HG03469 (cell line): Measurements from ENCODE around the gene PSORS1C1.

Experiments used
- ATAC-seq: cut with Tn5 transposase; IDR thresholded peaks from one replicate; pipeline ENCODE4 v1.9.1; 2021; ENCODE audit warnings: mild to moderate bottlenecking, moderate library complexity, moderate number of reproducible peaks; ENCODE audit not compliant: unreplicated experiment

The PSORS1C1 gene

GRCh38 chr6:31125586-31126363 is 11.2 kb downstream of the PSORS1C1 start:
- ATAC-seq, result no peak

- ATAC-seq, result no peak
These were observed 12.0 kb downstream of the PSORS1C1 start for GRCh38 chr6:31126396-31127175.

DNA sequence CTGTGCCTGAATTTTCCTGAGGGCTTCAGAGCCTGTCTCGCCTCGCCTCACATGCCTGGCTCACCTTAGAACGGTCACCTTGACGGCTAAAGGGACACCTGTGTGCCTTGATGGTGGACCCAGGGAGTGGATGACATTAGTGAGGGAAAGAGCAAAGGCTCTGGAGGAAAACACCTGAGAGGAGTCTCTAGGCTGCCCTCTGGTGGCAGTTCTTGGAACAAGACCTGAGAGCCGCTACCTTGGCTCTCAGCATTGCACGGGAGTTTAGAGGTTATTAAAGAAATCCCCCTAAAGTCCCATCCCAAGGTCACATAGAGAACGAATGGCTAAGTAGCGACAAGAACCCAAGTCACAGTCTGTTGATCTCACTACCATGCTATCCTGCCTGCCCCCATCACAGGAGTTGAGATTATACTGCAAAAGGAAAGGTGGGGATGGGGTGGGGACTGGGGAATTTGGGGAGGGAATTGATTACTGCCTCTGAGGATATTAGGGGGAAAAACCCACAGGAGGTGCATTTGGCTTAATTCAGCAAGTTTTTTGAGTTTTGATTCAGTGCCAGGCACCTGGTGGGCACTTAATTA is 13.6 kb downstream of the PSORS1C1 start:
- ATAC-seq, result no peak

GRCh38 chr6:31129130-31129529 is 14.5 kb downstream of the PSORS1C1 start:
- ATAC-seq, result no peak

DNA sequence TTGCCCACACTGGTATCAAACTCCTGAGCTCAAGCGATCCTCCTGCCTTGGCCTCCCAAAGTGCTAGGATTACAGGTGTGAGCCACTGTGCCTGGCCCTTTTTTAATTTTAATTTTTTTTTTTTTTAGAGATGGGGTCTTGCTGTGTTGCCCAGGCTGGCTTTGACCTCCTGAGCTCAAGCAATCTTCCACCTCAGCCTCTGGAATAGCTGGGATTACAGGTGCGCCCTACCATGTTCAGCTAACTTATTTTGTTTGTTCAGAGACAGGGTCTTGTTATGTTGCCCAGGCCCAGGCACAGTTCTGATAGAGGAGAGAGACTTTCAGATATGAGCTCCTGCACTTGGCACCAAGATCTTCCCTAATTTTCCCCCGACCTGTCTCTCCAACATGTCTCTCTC is 16.2 kb downstream of the PSORS1C1 start:
- ATAC-seq, result no peak

DNA sequence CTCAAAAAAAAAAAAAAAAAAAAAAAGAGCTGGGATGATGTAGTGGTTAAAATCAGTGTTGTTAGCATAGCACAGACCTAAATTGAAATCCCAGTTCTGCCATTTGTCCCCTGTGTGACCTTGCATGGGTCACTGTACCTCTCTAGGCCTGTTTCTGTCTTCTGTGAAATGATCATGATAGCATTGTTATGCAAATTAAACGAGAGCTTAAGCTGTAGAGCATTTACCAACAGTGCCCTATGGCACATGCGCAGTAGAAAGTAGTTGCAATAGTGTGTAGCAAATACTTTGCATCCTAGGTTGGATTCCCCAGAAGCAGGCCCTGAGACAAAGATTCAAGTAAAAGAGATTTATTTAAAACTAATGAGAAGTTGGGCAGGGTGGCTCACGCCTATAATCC is 17.0 kb downstream of the PSORS1C1 start:
- no peak for ATAC-seq

- ATAC-seq, result no peak
These were observed 18.2 kb downstream of the PSORS1C1 start for GRCh38 chr6:31132806-31133205.

GRCh38 chr6:31135710-31136109 is 21.1 kb downstream of the PSORS1C1 start:
- no peak for ATAC-seq

GRCh38 chr6:31138982-31139381 is 24.4 kb downstream of the PSORS1C1 start, which contains the start of gene PSORS1C2:
Gene PSORS1C2, minus strand, starts transcription at chr6:31139066. Its CDS starts 40 bp downstream, at chr6:31139026.
- ATAC-seq, result no peak

- no peak for ATAC-seq
These were observed 25.0 kb downstream of the PSORS1C1 start for GRCh38 chr6:31139599-31139998.

DNA sequence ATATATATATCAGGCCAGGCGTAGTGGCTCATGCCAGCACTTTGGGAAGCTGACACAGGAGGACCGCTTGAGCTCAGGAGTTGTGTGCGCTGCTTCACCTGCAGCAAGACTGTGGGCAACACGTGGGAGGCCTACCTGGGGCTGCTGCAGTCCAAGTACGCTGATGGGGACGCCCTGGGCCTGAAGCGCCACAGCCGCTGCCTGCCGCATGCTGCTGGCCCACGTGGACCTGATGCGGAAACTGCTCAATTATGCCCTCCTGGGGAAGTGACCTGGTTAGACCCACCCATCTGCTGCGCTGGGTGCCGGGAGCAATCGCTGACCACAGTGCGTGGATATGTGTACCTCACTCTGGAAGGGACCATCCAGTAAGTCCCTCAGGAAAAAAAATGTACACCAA is 26.0 kb downstream of the PSORS1C1 start:
- no peak for ATAC-seq

- no peak for ATAC-seq
These were observed 27.8 kb downstream of the PSORS1C1 start for GRCh38 chr6:31142361-31142761.

DNA sequence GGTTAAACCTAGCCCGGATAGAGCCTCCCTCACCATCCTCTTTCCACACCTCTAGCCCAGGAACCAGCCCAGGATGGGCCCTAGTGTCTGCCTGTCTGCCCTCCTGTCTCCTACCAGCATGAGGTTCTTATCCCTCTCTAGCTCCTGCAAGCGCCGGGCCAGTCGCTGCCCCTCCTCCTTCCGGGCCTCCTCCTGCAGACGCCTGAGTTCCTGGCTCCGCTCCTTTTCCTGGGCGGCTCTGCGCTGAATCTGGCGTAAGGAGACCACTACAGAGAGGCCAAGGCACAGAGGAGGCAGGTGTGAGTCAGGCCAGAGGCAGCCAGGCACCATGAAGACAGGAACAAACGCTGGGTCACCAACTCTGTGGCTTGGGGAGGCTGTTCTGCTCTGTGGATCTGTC is 28.5 kb downstream of the PSORS1C1 start:
- no peak for ATAC-seq

- no peak for ATAC-seq
These were observed 29.8 kb downstream of the PSORS1C1 start for GRCh38 chr6:31144296-31144969.

DNA sequence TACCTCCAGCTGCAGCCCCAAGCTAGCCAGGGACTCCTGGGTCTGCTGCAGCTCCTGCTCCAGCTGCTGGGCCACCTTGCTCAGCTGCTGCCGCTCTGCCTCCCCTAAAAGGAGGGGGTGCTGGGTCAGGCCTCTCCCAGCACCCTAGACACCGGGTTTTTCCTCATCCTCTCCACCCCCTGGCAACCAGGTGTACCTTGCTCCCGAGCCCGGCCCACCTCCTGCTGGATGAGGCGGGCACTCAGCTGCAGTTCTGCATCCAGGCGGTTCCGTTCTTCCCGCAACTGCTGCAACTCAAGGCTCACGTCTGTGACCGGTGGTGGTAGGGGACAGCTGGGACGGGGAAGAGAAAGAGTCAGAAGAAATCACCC is 30.4 kb downstream of the PSORS1C1 start:
- no peak for ATAC-seq

DNA sequence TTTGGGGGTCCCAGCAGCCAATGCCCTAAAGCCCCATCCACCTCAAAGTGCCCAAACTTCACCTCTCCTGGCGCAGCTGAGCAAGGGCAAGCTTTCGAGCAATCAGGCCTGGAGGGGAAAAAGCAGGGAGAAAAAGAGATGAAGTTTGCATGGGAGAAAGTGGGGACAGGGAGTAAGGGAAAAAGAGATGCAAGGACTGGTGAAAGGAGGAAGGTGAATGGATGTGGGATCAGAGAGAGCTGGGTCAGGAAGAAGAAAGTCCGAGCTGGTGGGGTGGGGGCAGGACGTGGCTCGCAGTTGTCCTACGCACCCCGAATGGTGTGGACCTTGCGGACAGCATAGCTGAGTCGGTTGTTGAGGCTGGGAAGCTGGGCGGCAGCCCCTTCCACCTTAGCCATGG is 30.8 kb downstream of the PSORS1C1 start:
- ATAC-seq, result no peak

DNA sequence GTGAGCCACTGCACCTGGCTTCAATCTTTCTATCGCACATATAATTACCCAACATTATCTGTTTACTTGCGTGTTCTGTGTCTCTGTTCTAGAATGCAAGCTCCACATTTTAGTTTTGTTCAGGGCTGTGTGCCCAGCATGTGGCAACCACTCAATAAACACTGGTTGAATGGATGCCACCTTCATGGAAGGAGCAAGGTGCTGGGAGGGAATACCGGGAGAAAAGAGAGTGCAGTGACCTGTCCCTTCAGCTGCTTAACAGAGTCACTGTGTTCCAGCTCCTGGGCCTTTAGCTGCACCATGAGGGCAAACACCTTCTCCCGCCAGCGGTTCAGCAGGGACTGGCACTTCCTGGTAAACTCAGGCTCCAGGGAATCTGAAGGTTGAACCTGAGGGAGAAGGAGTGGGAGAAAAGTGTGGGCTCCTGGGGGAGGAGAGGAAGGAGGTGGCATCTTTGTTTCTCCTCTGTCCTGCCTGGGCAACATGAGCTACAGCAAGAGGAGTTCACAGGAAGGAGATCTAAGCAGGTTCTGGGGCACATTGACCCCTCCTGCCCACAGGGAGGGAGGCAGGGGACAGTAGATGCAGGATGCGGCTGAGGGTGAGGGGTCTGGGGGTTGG is 35.3 kb downstream of the PSORS1C1 start:
- ATAC-seq, result no peak

DNA sequence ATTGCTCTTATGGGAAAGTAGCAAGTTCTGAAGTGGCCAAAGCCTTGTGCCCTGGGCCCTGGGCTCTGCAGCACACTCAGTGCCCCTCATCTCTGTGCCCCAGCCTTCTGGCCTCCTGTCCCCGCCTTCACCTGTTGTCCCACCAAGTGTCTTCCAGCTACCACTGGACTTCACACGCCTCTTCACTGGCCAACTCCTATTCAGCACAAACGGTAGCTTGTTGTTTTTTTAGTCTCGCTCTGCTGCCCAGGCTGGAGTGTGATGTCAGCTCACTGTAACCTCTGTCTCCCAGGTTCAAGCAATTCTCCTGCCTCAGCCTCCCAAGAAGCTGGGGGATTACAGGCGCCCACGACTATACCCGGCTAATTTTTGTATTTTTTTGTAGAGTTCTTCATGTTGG is 38.2 kb downstream of the PSORS1C1 start:
- ATAC-seq, result no peak

GRCh38 chr6:31154436-31154835 is 39.8 kb downstream of the PSORS1C1 start:
- no peak for ATAC-seq

GRCh38 chr6:31156641-31157040 is 42.0 kb downstream of the PSORS1C1 start:
- ATAC-seq, result no peak
